ENCODE measurements around the gene PDZRN4. TPM values are rescaled to one million over a fixed set of nuclear protein-coding genes. Genes with fewer than 3 reads are reported as not detected.
A peak's percentile ranks its signal among the peaks of the same experiment; 100 is the strongest.

The PDZRN4 gene
- polyA plus RNA-seq, 2 of the 4 experiments (the other 2 are of a cell fraction) = 0.03 TPM

DNA sequence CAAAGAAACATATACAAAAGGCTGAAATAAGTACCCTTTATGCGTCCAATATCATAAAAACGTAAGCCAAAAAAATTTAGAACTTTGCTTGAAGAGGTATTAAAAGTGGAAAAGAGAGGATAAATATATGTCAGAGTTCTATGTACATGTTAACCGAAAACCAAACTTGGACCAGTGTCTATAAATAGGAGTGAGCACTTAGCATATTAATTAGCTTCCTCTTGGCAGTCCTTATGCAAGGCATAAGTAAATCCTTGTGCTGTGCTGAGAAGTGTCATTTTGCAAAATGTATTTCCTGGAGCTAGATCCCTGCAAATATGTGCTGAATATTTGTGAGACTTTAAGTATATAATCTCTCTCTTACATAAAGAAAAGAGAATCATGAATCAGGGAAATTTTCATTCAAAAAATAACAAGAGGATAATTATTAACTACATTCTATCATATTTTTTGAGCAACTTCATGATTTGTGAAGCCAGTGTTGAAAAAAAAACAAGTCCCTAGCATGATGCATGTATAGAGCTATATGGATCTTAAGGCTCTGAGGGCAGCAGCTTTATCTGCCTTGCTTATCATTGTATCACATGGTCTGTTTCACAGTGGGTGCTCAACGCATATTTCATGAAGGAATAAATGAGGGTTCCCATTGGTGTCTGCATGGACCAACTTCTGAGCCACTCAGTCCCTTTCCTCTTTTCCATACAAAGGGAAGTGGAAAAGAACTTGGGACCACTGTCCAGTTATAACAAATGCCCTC lies 326.1 kb downstream of the PDZRN4 start:
- ChIA-PET CTCF (no interaction called here), POLR2A (no interaction called here)
- ATAC-seq (no peak), FAIRE-seq (no peak), DNase-seq (ENCODE audit: low read depth in 1 of 2, low spot score in 1 of 2) (no peak)
- TF ChIP-seq RAD21 (conservative IDR thresholded peaks at IDR 0.05 in 1 of 2, IDR thresholded peaks at IDR 0.05 in 1 of 2) (no peak), ESRRA (IDR thresholded peaks at IDR 0.05; ENCODE audit: borderline replicate concordance, low read length) (no peak), JUNB (IDR thresholded peaks at IDR 0.05) (no peak), EHMT2 (IDR thresholded peaks at IDR 0.05; ENCODE audit: low read depth) (no peak), SREBF2 (IDR thresholded peaks at IDR 0.05) (no peak)
- TF ChIP-seq, protein P1, sequence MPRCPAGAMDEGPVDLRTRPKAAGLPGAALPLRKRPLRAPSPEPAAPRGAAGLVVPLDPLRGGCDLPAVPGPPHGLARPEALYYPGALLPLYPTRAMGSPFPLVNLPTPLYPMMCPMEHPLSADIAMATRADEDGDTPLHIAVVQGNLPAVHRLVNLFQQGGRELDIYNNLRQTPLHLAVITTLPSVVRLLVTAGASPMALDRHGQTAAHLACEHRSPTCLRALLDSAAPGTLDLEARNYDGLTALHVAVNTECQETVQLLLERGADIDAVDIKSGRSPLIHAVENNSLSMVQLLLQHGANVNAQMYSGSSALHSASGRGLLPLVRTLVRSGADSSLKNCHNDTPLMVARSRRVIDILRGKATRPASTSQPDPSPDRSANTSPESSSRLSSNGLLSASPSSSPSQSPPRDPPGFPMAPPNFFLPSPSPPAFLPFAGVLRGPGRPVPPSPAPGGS (IDR thresholded peaks at IDR 0.05) = no peak
- no peak overlapping the region for H3K4me3 ChIP-seq
- WGBS (ENCODE audit: missing lambda C conversion rate) = 36% methylated on average over 4 of the region's 4 CpGs
- no peaks in the 10 kb centered on the region for H3K9me3 ChIP-seq
- no peak overlapping the region for H3K27ac ChIP-seq
- H3K4me1 ChIP-seq = no peaks in the 10 kb centered on the region
- H3K4me2 ChIP-seq = no peak overlapping the region

DNA sequence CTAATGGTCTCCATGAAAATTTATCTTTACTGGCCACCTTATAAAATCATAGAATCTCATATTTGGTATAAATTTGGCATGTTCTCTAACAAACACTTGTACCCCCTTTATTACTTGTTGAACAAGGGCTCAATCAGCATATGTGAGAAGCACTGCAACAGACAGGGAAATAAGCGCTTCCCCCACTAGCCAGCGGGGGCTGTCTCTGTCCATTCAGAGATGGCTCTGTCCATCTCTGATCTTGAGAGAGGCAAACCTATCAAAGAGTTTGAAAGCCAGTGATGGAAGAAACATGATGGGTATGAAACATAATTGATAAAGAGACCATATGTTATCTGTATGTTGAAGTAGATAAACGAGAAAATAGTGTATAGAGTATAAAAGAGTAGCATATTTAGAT lies 326.8 kb downstream of the PDZRN4 start:
- Histone ChIP-seq H3K4me1 (no peaks in the 10 kb centered on the region), H3K27ac (no peak overlapping the region), H3K4me2 (no peak overlapping the region), H3K4me3 (no peak overlapping the region), H3K9me3 (no peaks in the 10 kb centered on the region)
- ATAC-seq (peak in 1 of 2 experiments; percentile 59; a peak in 2 of 6 replicates), FAIRE-seq (no peak), DNase-seq (ENCODE audit: low read depth in 1 of 2, low spot score in 1 of 2) (no peak)
- ChIA-PET CTCF (no interaction called here), POLR2A (no interaction called here)
- WGBS (ENCODE audit: missing lambda C conversion rate) = 47% methylated on average over 3 of the region's 3 CpGs
- TF ChIP-seq MAZ (IDR thresholded peaks at IDR 0.05; ENCODE audit: borderline replicate concordance, low read depth, low read length) (no peak), RAD21 (conservative IDR thresholded peaks at IDR 0.05 in 1 of 2, IDR thresholded peaks at IDR 0.05 in 1 of 2) (peak in 1 of 2 experiments; percentile 20; a peak in 1 of 5 replicates)

- DNase-seq (ENCODE audit: low read depth in 1 of 2, low spot score in 1 of 2) (no peak), FAIRE-seq (no peak), ATAC-seq (no peak)
- TF ChIP-seq GATA3 (IDR thresholded peaks at IDR 0.05; ENCODE audit: borderline replicate concordance) = no peak
- no peak for TF ChIP-seq EP300 (IDR thresholded peaks at IDR 0.05)
- no peak for TF ChIP-seq FOSB (CRISPR knock-in tag; IDR thresholded peaks at IDR 0.05)
- TF ChIP-seq ZFP36 (IDR thresholded peaks at IDR 0.05; ENCODE audit: borderline replicate concordance, partially characterized antibody) = no peak
- no peak for TF ChIP-seq HDAC2 (IDR thresholded peaks at IDR 0.05)
- TF ChIP-seq MYC (IDR thresholded peaks at IDR 0.05; ENCODE audit: borderline replicate concordance, low read length) = no peak
- TF ChIP-seq, protein P2, sequence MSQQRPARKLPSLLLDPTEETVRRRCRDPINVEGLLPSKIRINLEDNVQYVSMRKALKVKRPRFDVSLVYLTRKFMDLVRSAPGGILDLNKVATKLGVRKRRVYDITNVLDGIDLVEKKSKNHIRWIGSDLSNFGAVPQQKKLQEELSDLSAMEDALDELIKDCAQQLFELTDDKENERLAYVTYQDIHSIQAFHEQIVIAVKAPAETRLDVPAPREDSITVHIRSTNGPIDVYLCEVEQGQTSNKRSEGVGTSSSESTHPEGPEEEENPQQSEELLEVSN (IDR thresholded peaks at IDR 0.05; ENCODE audit: borderline replicate concordance, low read depth) = no peak
- TF ChIP-seq, protein P3, sequence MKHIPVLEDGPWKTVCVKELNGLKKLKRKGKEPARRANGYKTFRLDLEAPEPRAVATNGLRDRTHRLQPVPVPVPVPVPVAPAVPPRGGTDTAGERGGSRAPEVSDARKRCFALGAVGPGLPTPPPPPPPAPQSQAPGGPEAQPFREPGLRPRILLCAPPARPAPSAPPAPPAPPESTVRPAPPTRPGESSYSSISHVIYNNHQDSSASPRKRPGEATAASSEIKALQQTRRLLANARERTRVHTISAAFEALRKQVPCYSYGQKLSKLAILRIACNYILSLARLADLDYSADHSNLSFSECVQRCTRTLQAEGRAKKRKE (CRISPR knock-in tag; IDR thresholded peaks at IDR 0.05; ENCODE audit: low read depth) = no peak
- no peak for TF ChIP-seq CTCF (IDR thresholded peaks at IDR 0.05)
- TF ChIP-seq CHD2 (IDR thresholded peaks at IDR 0.05; ENCODE audit: low read length, partially characterized antibody) = no peak
- TF ChIP-seq KDM1A (IDR thresholded peaks at IDR 0.05; ENCODE audit: low read depth) = no peak
- no peak for TF ChIP-seq NFE2L2 (conservative IDR thresholded peaks at IDR 0.05; ENCODE audit: low read length)
- no peak for TF ChIP-seq JUN (IDR thresholded peaks at IDR 0.05)
- no peak for TF ChIP-seq POLR2AphosphoS2 (conservative IDR thresholded peaks at IDR 0.05; ENCODE audit: low read length)
- TF ChIP-seq, protein P4, sequence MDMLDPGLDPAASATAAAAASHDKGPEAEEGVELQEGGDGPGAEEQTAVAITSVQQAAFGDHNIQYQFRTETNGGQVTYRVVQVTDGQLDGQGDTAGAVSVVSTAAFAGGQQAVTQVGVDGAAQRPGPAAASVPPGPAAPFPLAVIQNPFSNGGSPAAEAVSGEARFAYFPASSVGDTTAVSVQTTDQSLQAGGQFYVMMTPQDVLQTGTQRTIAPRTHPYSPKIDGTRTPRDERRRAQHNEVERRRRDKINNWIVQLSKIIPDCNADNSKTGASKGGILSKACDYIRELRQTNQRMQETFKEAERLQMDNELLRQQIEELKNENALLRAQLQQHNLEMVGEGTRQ (IDR thresholded peaks at IDR 0.05) = no peak
- Histone ChIP-seq H3K4me2 (no peak overlapping the region), H3K9me3 (no peaks in the 10 kb centered on the region), H3K4me3 (no peak overlapping the region), H3K27ac (no peak overlapping the region), H3K4me1 (no peaks in the 10 kb centered on the region)
- ChIA-PET POLR2A (no interaction called here), CTCF (no interaction called here)
- 45% methylated on average over 3 of the region's 3 CpGs for WGBS (ENCODE audit: missing lambda C conversion rate)
These were observed 327.8 kb downstream of the PDZRN4 start for GRCh38 chr12:41515953-41516352.
